GM19239 (cell line): ENCODE measurements around the gene SORCS1.

Source experiments
- DNase-seq: peaks from one replicate; pipeline ENCODE4 v3.0.0; 2011; ENCODE audit warnings: low spot score; ENCODE audit not compliant: insufficient read length
- FAIRE-seq: peaks from 2 replicates; lab custom pipeline; 2011; peaks lifted over from hg19 to GRCh38; lab: Jason Lieb, UNC

Gene SORCS1

DNA sequence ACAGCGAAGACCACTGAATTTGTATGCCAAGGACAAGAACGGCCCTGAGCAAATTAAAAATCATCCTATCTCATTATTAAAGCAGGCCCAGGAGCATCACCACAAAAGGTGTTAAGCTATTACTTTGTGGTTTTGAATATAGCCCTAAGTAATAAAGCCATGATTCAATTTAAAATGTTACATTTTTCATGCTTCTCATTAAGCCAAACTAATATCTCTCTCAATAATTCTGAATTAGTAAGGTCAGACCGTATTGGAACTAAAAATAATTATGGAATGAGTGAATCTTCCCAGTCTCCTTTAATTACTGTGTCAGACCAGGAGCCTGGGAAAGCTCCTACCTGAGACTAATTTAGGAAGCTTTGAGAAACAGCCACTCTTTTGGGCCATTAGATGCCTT lies 162.4 kb downstream of the SORCS1 start:
- FAIRE-seq, result no peak
- DNase-seq, result no peak

DNA sequence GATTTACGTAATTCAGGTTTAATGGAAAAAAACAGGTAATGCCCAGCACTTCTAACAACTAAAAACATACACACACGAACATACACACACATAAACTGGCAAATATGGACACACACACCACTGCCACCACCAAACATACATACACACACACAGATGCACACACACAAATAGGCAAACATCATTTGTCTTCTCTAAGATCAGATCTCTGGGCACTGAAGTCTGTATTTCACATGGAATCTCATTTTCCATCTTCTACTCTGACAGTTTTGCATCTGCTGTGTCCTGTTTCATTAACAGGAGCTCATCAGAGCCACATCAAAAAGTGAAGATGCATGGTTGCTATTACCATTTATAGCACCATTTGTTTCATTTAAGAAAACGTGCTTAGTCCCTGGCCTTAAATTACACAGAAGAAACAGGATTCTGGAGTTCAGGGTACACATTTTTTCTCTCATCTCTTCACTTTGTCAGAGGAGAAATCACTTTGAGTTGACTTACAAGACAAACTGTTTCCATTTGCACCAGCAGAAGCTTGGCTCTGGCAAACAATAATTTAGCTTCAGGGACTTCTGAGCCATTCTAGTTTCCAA lies 165.3 kb downstream of the SORCS1 start:
- no peak for FAIRE-seq

DNA sequence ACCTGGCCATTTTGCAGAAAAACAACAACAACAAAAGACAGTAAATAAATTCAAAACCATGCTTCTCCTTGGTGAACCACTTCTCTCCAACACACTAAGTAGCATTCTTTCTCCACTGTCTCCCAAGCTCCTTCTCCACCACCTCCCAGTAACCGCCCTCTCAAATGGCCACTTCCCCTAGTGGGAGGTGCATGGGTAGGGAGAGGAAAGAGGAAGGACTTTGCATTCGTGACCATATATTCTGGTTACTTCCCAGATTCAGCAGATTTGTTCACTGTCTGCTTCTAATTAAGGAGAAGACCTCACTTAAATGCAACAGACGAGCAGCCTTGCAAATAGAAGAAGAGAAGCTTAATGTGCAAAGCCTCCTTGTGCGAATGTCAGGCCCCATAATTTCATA lies 166.8 kb downstream of the SORCS1 start:
- FAIRE-seq (no peak), DNase-seq (no peak)

More for the DNA sequence above, 165.3 kb downstream of the SORCS1 start:
- DNase-seq, result no peak

DNA sequence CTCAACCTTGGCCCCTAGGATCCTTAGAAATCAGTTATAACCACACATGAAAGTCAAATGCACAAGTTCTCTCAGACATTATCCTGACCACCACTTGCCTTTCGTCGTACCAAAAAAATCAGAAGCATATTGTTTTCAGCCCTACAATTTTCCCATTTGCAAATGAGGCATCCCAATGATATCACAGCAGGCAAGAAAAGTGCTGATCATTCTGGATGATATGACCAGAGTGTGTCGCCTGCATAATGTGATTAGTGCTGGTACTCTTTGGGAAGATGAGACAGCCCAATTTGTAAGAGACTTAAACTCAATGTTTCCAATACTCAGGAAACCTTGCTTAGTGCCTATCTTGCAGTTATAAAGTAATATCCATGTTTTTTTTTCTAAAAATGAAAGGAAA lies 168.0 kb downstream of the SORCS1 start:
- DNase-seq (no peak), FAIRE-seq (no peak)

DNA sequence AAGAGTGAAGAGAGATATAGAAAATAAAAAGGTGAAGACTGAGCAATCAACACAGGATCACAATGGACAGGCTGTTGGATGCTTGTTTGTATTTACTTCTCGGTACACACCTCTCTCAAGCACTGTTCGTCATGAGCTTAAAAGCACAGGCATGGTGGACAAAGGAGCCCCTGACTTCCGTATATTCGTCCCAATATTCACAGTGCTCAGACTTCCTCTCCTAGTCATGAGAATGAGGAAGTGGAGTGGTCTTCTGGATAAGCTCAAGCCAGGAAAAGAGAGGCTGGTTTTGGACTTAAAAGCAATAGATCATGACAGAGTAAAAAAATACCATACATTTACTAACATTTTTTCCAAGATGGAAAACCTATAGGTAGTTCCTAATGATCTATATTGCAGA lies 172.5 kb downstream of the SORCS1 start:
- FAIRE-seq (no peak), DNase-seq (no peak)

DNA sequence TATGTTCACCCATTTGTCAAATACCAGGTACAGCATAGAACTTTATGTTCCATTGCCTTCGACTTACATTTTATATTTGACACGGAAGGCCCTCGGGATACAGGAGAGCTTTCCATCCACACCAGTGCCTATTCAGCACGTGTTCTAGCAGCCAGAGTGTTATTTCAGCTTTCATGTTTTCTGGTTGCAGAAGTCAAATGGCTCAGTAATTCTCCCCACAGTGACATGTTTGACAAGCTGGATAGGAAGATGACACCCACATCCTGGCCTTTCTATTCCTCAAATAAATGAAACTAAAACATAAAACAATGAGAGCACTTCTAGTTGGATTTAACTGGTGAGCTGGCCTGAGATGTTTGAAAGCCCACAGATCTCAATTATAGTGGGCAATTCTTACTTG lies 173.4 kb downstream of the SORCS1 start:
- DNase-seq, result no peak
- FAIRE-seq, result no peak

DNA sequence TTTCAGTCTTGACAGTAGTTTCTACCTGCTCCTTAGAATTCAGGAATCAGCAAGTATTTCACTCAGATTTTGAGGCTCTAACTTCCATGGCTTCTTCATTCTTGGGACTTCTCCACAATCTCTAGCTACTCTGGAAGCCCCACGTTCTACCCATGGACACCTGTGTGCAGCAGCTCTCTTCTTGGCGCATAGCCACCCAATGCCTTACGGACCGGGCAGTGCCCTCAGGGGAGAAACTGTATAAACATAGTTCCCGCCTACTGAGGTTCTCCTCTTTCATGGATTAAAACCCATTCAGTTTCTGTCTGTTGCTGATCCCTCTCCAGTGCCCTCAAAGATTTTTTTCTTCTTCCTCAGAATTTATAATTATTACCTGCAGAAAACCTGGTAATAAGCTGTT lies 177.1 kb downstream of the SORCS1 start:
- DNase-seq (no peak), FAIRE-seq (no peak)

DNA sequence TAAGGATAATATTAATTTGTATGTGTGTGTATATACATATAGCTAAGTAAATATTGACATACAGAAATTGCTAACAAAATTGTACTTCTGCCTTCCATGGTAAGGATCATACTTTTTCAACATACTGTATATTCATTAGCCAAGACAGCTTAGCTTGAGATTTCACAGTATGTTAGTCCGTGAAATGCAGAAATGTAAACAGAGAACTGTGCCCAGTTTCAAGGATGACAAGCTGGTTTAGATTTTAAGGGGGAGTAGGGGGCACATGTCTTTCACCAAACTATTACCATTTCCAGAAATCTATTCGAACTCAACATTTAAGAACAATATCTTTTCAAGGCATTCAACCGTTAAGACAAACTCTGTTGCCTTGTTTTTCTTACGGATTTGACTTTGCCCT lies 182.2 kb downstream of the SORCS1 start:
- FAIRE-seq (no peak), DNase-seq (no peak)

DNA sequence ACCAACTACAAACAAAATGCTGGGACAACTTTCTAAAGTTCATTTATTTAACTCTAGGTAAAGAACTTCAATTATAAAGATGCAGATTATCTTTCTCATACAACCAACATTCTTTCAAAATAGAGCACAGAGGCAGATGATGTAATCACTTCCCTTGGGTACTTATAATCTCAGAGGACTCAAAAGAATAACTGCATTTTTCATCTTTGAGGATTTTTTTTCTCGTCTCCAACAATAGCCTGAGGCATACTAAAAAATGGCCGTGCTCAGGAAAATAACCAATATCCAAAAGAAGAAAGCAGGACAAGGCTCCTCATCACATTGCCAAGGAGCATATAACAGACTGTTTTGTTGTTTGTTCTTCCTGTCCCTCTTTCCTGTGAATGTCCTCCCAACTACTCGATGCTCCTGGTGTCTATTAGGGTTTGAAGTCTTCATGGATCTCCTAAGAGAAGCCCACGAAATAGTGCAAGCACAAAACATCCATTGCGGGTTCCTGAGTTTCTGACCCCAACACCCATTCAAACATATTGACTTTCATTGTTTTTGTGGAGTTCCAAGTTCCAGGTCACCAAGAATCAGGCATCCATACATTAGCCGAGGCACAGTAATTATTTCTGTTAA lies 182.9 kb downstream of the SORCS1 start:
- no peak for FAIRE-seq
- no peak for DNase-seq

DNA sequence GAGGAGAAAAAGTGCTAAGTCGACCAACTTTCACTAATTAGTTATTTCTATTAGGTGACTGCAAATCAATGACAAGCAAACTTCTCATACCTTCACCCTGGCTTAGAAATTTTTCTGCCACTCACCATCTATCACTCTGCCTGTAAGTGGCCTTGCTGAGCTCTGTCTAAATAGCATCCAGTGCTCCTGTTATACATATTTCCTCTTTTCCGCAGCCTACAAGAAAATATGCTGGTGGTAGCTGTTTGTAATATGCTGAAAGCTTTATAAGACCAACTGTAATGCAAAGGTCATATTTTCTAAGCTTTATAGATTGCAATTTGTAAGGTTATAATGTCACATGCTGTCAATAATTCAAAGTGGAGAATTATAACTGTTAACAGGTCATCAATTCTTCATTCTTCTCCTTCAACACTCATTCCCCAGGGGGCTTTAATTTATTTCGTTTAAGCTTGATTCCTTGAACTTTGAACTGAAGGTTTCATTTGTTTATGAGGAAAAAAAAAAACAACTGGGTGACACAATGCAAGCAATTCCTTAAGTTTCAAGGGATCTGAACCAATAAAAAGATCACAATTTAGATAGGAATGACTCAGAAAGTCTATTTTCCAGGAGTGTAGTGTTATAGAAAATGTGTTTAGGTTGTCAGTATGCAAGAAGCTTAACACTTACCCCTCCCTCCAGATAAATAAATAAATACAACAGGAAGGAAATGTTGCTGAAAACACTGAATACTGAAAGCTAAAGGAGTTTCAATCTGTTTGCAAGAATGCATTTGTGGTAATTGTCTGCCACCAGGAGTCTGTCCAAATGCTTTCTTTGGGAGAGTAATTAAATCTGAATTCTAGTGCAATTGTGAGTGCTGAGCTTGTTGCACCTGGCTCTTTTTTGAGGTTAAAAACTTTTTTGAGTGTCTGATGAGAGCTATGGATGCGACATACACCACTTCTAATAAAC lies 183.7 kb downstream of the SORCS1 start:
- DNase-seq (no peak), FAIRE-seq (peak; percentile 91)

DNA sequence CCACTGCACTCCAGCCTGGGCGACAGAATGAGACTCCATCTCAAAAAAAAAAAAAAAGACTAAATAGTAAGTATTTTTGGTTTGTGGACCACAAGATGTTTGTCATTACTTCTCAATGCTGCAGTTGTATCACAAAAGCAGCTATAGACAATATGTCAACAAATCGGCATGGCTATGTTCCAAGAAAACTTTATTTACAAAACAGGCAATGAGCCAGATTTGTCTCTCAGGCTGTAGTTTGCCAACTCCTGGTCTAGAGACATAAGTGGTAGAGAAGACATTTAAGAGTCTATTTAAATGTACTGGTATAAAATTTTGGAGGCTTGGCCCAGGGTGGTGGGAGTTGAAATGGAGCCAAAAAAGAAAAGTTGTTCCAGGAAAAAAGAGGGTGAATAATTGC lies 185.8 kb downstream of the SORCS1 start:
- no peak for DNase-seq
- no peak for FAIRE-seq

DNA sequence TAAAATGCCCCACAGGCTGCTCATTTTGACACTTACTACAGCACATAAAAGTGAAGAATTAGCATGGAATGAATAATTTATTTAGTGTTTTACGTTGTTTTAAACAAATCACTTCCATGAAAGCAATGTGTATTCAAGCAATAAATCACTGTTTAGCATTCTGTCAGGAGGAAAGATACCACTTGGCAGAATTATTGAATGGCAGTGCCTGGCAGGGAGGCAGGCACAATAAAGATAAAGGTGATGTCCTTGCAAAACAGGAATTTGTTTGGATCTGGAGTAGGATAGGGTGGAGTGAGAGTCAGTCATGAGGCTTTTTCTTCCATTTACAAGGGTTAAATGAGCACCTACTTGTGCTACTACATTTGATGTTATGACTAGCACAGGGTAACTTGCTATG lies 190.8 kb downstream of the SORCS1 start:
- DNase-seq (no peak), FAIRE-seq (no peak)

DNA sequence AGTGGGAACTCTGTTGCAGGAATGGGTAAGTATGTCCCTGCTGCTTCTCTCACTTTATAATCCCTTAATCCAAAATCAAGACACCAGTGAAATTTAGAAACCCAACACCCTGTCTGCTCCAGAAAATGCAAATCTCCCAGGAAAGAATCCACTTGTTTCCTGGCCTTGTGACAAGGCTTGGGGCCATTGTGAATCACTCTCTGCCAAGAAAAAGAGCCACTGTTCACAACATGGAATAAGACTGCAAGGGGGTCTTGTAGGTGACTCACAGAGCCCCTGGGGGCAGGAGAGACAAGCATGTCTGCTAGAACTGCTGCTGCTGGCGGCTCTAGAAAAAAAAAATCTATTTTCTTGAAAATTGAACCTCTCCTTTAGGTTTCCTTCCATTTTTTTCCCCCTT lies 191.2 kb downstream of the SORCS1 start:
- no peak for FAIRE-seq
- no peak for DNase-seq

DNA sequence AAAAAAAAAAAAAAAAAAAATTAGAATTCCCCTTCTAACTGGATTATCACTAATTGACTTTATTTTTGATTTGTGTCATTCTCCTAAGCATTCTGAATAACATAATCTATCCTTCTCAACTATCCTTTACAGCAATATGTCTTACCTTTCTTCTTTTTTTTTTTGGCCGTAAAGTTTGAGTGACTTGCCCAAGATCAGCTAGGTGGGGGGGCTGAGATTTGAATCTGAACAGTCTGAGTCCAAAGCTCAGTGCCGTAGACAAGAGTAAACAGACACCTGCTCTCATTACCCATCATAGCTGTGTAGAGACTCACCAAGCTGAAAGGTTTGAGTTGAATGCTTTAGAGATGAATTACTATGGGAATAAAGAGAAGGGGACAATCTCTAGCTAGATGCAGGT lies 192.1 kb downstream of the SORCS1 start:
- DNase-seq, result no peak
- FAIRE-seq, result peak; percentile 8

DNA sequence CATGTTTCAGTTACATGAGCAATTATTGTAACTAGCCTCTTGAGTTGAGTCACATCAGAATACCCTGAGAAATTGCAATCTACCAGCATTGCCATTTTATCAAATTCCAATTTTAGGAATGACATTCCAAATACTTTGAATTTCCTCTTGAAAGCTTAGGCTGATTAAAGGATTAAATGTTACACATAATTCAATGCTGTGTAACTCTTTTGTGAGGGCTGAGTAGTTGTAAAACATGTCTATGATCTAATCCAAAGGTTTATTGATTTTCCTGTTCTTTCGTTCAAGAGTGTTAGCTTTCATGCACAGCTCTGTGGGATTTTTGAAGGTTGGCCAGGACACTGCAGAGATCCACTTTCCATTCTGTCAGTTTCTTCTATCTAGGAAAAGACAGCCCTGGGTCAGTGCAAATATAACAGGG lies 193.1 kb downstream of the SORCS1 start:
- FAIRE-seq (no peak), DNase-seq (no peak)

DNA sequence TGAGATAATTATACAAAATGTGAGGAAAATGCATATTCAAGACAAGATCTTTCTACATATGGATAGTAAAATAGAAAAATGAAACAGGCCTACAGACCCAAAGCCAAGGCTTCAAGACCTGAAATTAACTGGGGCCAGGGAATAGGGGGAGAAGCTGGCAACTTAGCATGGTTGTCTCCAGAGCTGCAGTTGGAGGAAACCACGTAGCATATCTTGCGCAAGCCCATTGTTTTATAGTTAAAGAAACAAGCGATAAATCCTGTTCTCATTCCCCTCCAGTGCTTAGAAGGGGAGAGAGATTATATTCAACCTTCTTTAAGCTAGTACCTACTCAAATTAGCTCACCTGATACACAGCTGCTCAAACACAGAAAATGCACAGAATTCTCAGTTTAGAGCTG lies 197.1 kb downstream of the SORCS1 start:
- DNase-seq (no peak), FAIRE-seq (no peak)

DNA sequence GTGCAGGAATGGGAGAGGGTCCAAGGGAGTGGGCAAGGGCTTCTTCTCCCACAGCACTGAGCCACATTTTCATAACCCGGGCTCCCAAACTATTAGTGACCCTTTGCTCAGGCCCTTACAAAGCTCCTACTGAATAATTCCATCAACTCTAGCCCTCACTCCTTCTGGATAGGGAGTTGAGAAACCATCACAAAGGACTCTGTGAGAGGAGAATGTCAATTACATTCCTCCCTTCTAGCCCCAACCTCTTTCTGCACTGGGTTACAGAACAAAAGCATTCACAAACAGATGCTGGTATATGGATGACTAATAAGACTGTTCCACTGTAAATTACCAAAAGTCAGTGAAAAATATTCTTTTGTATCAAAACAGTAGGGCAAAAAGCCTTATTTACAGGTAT lies 203.7 kb downstream of the SORCS1 start:
- DNase-seq (no peak), FAIRE-seq (no peak)

DNA sequence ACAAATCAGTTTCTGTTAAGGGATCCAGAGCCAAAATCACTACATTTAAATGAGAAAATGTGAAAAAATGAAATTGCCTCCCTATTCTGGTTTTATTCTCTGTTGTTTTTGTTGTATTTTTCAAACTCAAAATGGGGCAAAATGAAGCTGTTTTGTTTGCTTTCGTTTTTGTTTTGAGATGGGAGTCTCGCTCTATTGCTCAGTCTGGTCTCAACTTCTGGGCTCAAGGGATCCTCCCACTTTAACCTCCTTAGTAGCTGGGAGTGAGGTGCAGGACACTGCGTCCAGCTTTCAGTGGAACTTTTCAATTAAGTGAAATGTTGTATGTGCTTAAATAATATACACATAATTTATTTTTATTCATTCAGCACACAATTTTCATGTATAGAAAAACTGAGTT lies 205.0 kb downstream of the SORCS1 start:
- peak; percentile 92 for FAIRE-seq
- no peak for DNase-seq

DNA sequence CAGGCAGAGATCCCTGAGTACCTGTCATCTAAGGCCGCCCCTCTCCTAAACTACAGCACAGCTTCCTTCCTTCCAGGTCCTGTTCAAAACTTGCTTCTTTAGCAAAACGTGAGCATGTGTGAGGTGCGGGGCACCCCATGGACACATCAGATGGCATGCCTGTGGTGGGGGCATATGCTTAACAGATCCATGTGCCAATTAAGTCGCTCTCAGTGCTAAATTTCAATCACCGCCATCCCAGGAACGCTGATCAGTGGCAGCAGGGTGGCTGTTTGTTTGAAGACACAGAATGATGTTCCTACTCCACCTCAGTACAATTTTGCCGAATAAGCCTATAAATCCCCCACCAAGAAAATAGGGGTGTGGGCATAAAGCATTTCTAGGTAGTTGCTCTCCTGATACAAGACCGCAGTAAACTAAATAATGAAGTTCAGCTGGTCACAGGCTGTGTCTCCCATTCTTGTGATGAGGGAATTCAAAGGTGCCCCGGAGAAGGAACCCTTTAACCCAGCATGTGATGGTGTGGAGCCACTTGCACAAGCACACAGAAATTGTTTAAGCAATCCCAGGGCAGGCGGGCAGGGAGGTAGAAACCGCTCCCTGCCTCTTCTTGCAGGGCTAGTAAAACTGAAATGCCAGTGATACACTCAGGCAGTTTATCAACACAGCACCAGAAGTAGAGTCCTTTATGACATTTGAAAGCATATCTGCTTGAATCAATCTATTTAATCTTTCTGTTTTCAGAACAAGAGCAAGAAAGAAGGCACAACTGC lies 205.7 kb downstream of the SORCS1 start:
- DNase-seq (no peak), FAIRE-seq (peak; percentile 76)

DNA sequence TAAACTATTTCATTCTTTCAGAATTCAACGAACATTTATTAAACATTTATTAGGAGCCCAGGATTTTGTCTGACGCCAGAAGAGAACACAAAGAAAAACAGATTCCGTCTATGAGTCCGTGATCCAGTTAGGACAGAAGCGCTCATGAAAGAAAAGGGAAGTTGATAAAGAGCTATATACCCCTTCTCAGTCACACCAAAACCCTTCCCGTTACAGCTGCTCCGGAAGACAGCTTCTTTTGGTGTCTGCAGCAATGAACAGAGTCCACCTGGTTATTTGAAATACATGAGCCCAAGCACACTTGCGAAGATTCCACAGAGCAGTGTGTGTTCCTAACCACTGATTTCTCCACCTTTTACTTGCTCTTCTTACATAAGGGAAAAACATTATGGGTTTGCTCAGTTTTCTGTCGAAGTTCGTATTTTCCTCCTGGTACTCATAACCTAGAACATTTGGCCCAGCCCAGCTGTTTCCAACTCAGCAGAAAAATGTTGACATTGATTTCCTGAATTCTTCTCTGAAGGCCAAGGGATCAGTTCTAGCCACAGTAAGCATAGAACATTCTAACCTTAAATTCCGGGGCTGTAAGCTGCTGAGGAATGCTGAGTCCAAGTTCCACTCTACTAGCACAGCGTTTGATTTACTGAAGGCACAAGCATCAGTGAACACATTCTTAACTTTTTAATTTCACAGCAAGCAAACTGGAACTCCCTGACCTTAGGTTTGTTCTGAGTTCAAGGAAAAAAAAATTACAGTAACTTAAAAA lies 206.5 kb downstream of the SORCS1 start:
- FAIRE-seq (peak; percentile 45), DNase-seq (no peak)
